Gastroesophageal sphincter (tissue), 4 donors: ENCODE results near the gene NUP205. TPM values are rescaled to one million over a fixed set of nuclear protein-coding genes. Genes with fewer than 3 reads are reported as not detected.

Experiments used
- ATAC-seq: fragments of 150-250 bp; one replicate; pipeline ENCODE4 v1.9.1; 2016; ENCODE audit warnings: mild to moderate bottlenecking, moderate library complexity
- H3K27ac ChIP-seq, 4 donors: fragments of 200-600 bp; sonication (generic) in 3 of 4; 1 replicate in 3 of 4; 2 replicates in 1 of 4; pipeline ENCODE4 v1.5.1; 2016 to 2019
- H3K27me3 ChIP-seq: fragments of 200-600 bp; sonication (generic); one replicate; pipeline ENCODE4 v1.5.1; 2019
- H3K36me3 ChIP-seq, 2 donors: fragments of 200-600 bp; sonication (generic); one replicate each; pipeline ENCODE4 v1.5.1; 2019; ENCODE audit warnings: control low read depth in 1 of 2
- H3K4me1 ChIP-seq, 3 donors: fragments of 200-600 bp; sonication (generic); 1 replicate in 2 of 3; 2 replicates in 1 of 3; pipeline ENCODE4 v1.5.1; 2016 to 2019; ENCODE audit warnings: control low read depth in 2 of 3
- H3K4me3 ChIP-seq, 2 donors: fragments of 200-600 bp; sonication (generic); one replicate each; pipeline ENCODE4 v1.5.1; 2019; ENCODE audit warnings: mild to moderate bottlenecking in 1 of 2, moderate library complexity in 1 of 2
- H3K9me3 ChIP-seq, 3 donors: fragments of 200-600 bp; sonication (generic); one replicate each; pipeline ENCODE4 v1.5.1; 2017 to 2019; ENCODE audit warnings: control low read depth in 2 of 3
- EP300 ChIP-seq: sonication (generic); formaldehyde crosslinking; IDR thresholded peaks from one replicate; pipeline ENCODE4 v1.6.1; 2017; ENCODE audit warnings: antibody characterized with exemption, mild to moderate bottlenecking
- POLR2A ChIP-seq, 2 donors: fragments of 450-650 bp; IDR thresholded peaks; one replicate each; pipeline ENCODE4 v1.6.1; 2017; ENCODE audit warnings: antibody characterized with exemption in 2 of 2, mild to moderate bottlenecking in 2 of 2, moderate library complexity in 1 of 2
- POLR2AphosphoS5 ChIP-seq: sonication (generic); formaldehyde crosslinking; IDR thresholded peaks from one replicate; pipeline ENCODE4 v1.6.1; 2017; ENCODE audit warnings: antibody characterized with exemption
- WGBS, 2 donors: methylation state at CpG; one replicate each; pipeline ENCODE4 v1.1.5; 2018; ENCODE audit warnings: low coverage in 1 of 2; 5-methylcytosine and 5-hydroxymethylcytosine counted together
- total RNA-seq, 4 donors: library from RNA; depleted of rRNA; stranded (reverse); fragments of >200 nt; gene quantifications; one replicate each; pipeline ENCODE4 v1.1.0, GENCODE V29; 2016
- TF ChIP-seq, protein P1 (sequence below), 4 experiments: fragments of 200-600 bp in 2 of 4; fragments of 450-650 bp in 2 of 4; sonication (generic) in 1 of 4; IDR thresholded peaks; one replicate each; pipeline ENCODE4 v1.5.1; 2017 to 2019; ENCODE audit warnings: antibody characterized with exemption in 4 of 4, mild to moderate bottlenecking in 2 of 4, moderate library complexity in 2 of 4

Gene NUP205
- total RNA-seq, 4 donors from 2014 or later = 28.4 to 38.8 (median 32.4) TPM

- peaks cover 0 to 6% (median 0%) of the 10 kb centered on the region in 3 donors for H3K4me1 ChIP-seq
- no peaks in the 10 kb centered on the region for H3K27me3 ChIP-seq
- no peaks in the 10 kb centered on the region for H3K9me3 ChIP-seq
- H3K27ac ChIP-seq = no peak overlapping the region
- H3K36me3 ChIP-seq = peaks cover 19 to 77% of the 10 kb centered on the region in 2 donors
- H3K4me3 ChIP-seq = no peak overlapping the region
- no peak for ATAC-seq
- 99 to 100% methylated on average over 4 of the region's 4 CpGs for WGBS, 2 donors
- TF ChIP-seq, protein P1, sequence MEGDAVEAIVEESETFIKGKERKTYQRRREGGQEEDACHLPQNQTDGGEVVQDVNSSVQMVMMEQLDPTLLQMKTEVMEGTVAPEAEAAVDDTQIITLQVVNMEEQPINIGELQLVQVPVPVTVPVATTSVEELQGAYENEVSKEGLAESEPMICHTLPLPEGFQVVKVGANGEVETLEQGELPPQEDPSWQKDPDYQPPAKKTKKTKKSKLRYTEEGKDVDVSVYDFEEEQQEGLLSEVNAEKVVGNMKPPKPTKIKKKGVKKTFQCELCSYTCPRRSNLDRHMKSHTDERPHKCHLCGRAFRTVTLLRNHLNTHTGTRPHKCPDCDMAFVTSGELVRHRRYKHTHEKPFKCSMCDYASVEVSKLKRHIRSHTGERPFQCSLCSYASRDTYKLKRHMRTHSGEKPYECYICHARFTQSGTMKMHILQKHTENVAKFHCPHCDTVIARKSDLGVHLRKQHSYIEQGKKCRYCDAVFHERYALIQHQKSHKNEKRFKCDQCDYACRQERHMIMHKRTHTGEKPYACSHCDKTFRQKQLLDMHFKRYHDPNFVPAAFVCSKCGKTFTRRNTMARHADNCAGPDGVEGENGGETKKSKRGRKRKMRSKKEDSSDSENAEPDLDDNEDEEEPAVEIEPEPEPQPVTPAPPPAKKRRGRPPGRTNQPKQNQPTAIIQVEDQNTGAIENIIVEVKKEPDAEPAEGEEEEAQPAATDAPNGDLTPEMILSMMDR (IDR thresholded peaks at IDR 0.05) = no peak
- TF ChIP-seq POLR2AphosphoS5 (no peak), POLR2A (IDR thresholded peaks at IDR 0.05) (no peak), EP300 (no peak)
Measured at GRCh38 chr7:135575296-135575695, 17.6 kb downstream of the NUP205 start.

- Histone ChIP-seq H3K36me3 (peaks cover 19 to 97% of the 10 kb centered on the region in 2 donors), H3K4me1 (no peaks in the 10 kb centered on the region), H3K4me3 (no peak overlapping the region), H3K27me3 (no peaks in the 10 kb centered on the region), H3K9me3 (no peaks in the 10 kb centered on the region), H3K27ac (no peak overlapping the region)
- no peak for ATAC-seq
- no peak for TF ChIP-seq POLR2AphosphoS5
- TF ChIP-seq POLR2A (IDR thresholded peaks at IDR 0.05) = no peak
- TF ChIP-seq EP300 = no peak
- TF ChIP-seq, protein P1 (IDR thresholded peaks at IDR 0.05) = no peak
- WGBS, 2 donors = 85 to 90% methylated on average over 3 of the region's 3 CpGs
Measured at GRCh38 chr7:135578569-135578968, 20.9 kb downstream of the NUP205 start.

DNA sequence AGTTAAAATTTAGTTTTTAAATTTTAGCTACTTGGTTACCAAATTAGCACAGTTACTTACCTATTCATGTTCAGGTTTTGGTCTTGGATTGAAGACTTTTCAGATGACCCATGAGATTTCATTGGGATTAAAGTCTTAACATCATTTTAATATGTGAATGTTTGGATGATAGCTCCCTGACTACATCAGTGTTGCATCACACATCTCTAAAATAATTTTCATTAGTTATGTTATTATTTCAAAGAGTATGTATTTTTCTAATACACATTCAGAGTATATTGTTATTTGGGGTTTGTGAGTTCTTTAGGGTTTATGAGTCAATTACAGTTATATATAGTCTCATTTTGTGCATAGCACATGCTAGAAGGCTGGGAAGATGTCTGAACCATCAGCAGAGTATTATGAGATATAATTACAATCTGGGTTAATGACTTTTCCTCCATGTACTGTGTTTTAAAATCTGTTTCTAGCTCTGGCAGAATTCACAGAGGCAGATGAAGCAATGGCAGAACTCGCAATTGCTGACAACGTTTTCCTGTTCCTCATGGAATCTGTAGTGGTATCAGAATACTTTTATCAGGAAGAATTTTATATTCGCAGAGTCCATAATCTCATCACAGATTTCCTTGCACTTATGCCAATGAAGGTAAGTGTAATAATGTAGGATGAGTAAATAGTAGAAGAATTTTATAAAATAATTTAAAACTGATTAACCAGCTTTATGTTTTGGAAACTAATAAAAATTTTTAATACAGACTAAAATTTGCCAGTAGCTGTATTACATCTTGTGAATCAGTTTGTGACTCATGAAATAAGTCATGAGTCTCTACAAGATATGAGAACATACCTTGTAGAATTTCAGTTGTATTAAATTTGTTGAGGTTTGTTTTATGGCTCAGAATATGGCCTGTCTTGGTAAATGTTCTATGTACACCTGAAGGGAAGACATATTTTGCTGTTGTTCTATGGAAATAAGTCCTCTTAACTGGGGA lies 26.9 kb downstream of the NUP205 start:
- H3K36me3 ChIP-seq = peaks cover 0 to 99% of the 10 kb centered on the region in 2 donors
- H3K9me3 ChIP-seq = no peaks in the 10 kb centered on the region
- WGBS, 2 donors = 81 to 94% methylated on average over 3 of the region's 3 CpGs
- TF ChIP-seq, protein P1 (IDR thresholded peaks at IDR 0.05) = no peak
- TF ChIP-seq EP300 (no peak), POLR2AphosphoS5 (no peak), POLR2A (IDR thresholded peaks at IDR 0.05) (no peak)
- H3K27ac ChIP-seq = no peak overlapping the region
- H3K4me1 ChIP-seq = no peaks in the 10 kb centered on the region
- H3K4me3 ChIP-seq = no peak overlapping the region
- H3K27me3 ChIP-seq = no peaks in the 10 kb centered on the region
- no peak for ATAC-seq

DNA sequence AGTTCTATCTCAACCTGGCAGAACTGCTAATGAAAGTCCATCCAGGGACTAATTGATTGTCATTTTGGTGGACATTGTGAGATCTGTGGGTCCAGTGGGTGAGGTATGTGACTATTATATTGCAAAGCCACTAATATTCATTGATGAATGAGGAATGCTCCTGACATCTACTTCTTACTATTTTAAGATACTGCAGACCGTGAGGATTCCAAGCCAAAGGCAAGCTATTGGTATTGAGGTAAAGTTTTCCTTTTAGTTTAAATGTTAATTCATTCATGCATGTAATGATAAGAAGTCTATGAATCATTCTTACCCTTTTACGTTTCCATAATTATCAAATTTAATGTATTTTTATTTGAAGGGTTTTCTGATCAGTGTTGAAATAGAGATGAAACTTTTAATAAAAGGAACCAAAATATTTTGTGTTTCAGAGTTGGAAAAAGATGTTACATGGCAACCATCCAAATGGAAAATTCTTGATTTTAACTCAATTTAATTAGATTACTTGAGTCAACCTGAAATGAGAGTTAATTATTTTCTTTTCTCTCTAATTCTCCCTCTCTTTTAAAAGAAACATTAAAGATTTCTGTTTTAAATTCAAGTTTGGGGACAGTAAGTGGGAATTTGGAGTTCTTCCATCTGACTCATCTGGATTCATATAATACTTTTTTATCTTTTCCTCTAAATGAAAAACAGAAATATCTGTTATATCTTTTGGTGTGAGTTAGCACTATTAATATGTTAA lies 39.6 kb downstream of the NUP205 start:
- 29 to 71% methylated on average over 2 of the region's 2 CpGs for WGBS, 2 donors
- Histone ChIP-seq H3K9me3 (no peaks in the 10 kb centered on the region), H3K4me1 (peaks cover 0 to 7% (median 0%) of the 10 kb centered on the region in 3 donors), H3K27ac (no peak overlapping the region), H3K27me3 (no peaks in the 10 kb centered on the region), H3K4me3 (no peak overlapping the region), H3K36me3 (peaks cover 5 to 86% of the 10 kb centered on the region in 2 donors)
- no peak for ATAC-seq
- TF ChIP-seq POLR2AphosphoS5 = no peak
- TF ChIP-seq POLR2A (IDR thresholded peaks at IDR 0.05) = no peak
- no peak for TF ChIP-seq EP300
- TF ChIP-seq, protein P1 (IDR thresholded peaks at IDR 0.05) = no peak
